ENCODE data around the gene RNF26.

RNF26 gene

DNA sequence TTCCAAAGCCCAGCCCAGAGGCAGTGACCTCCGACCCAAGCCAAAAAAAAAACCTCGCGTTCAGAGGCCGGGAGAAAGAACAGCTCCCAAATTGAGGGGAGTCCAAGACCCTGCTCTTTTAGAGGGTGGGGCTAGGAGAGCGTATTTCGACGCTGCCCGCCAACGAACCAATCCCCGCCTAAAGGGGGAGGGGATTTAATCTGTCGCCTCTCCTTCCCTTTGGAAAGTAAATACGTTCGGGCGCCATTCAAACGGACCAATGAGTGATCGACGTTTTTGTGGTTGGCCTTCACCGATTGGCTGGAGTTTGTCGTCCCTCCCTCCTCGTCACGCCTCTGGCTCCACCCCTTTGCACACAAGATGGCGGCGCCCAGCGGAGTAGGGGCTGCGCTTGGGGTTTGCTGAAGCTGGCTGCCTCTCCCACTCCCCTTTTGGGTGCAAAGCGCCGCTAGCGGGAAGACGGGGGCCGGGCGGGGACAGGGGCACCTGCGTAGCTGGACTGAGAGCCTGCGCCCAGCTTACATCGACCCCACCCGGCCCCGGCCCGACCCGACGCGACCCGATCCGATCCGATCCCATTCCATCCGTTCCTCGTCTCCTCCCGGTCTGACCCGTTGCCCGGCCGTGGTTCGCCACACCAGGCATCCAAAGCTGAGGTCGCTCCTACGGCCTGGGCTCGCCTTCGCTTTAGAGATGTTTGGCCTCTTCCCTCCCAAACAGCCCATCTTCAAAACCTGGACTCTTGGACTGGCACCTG lies at the start of gene RNF26:
Gene RNF26, plus strand, starts transcription at position 354 of the 757 bp plus-strand sequence. CDS start 596 bp downstream, outside the sequence.
- DNase-seq (ENCODE audit: low spot score): peak; percentile 99
- in situ Hi-C loops (cut with MboI; ENCODE audit: low sequenced_read_pairs, unreplicated experiment): no loop called here
- TF ChIP-seq, protein P1, sequence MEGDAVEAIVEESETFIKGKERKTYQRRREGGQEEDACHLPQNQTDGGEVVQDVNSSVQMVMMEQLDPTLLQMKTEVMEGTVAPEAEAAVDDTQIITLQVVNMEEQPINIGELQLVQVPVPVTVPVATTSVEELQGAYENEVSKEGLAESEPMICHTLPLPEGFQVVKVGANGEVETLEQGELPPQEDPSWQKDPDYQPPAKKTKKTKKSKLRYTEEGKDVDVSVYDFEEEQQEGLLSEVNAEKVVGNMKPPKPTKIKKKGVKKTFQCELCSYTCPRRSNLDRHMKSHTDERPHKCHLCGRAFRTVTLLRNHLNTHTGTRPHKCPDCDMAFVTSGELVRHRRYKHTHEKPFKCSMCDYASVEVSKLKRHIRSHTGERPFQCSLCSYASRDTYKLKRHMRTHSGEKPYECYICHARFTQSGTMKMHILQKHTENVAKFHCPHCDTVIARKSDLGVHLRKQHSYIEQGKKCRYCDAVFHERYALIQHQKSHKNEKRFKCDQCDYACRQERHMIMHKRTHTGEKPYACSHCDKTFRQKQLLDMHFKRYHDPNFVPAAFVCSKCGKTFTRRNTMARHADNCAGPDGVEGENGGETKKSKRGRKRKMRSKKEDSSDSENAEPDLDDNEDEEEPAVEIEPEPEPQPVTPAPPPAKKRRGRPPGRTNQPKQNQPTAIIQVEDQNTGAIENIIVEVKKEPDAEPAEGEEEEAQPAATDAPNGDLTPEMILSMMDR (IDR thresholded peaks at IDR 0.05; ENCODE audit: borderline replicate concordance, control extremely low read depth, extremely low read depth, insufficient read depth, missing control alignments): no peak

DNA sequence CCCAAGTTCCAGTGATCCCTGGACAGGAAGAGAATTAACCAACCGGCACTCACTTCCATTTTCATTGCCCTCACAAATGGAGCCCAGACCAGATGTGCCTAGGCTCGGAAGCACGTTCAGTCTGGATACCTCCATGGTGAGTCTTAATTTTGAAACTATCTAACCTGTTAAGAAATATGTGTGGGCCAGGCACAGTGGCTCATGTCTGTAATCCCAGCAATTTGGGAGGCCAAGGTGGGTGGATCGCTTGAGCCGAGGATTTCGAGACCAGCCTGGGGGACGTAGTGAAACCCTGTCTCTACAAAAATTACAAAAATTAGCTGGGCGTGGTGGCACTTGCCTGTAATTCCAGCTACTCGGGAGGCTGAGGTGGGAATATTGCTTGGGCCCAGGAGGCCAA lies 48.9 kb upstream of the RNF26 start:
- TF ChIP-seq, protein P1 (IDR thresholded peaks at IDR 0.05; ENCODE audit: borderline replicate concordance, control extremely low read depth, extremely low read depth, insufficient read depth, missing control alignments): no peak
- in situ Hi-C loops (cut with MboI; ENCODE audit: low sequenced_read_pairs, unreplicated experiment): no loop called here

DNA sequence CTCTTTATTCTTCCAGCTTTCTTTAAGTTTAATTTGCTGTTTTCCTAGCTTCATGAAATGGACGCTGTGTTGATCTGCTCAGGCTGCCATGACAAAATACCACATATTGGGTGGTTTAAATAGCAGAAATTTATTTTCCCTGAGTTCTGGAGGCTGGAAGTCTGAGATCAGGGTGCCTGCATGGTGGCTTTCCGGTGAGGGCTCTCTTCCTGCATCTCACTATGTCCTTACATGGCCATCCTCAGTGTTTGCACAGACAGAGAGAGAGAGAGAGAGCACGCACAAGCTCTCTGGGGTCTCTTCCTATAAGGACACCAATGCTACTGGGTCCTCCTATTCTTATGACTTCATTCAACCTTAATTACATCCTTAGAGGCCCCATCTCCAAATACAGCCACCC lies 46.1 kb upstream of the RNF26 start:
- in situ Hi-C loops (cut with MboI; ENCODE audit: low sequenced_read_pairs, unreplicated experiment): no loop called here
- no peak for DNase-seq (ENCODE audit: low spot score)
- TF ChIP-seq, protein P1 (IDR thresholded peaks at IDR 0.05; ENCODE audit: borderline replicate concordance, control extremely low read depth, extremely low read depth, insufficient read depth, missing control alignments): no peak

More for the DNA sequence above, 48.9 kb upstream of the RNF26 start:
- DNase-seq (ENCODE audit: low spot score): no peak

DNA sequence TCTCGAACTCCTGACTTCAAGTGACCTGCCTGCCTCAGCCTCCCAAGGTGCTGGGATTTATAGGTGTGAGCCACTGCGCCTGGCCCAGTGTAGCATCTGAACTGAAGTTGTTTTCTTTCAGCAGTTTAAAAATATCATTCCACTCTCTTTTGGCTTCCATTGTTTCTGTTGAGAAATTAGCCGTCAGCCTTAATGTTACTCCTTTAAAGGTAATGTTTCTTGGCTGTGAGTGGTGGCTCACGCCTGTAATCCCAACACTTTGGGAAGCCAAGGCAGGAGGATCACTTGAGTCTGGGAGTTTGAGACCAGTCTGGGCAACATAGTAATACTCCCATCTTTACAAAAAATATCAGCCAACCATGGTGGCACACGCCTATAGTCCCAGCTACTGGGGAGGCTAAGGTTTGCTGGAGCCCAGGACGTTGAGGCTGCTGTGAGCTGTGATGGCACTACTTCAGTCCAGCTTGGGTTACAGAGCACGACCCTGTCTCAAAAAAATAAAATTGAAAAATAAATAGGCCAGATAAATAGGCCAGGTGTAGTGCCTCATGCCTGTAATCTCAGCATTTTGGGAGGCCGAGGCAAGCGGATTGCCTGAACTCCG lies 43.3 kb upstream of the RNF26 start:
- DNase-seq (ENCODE audit: low spot score): no peak
- TF ChIP-seq, protein P1 (IDR thresholded peaks at IDR 0.05; ENCODE audit: borderline replicate concordance, control extremely low read depth, extremely low read depth, insufficient read depth, missing control alignments): no peak
- in situ Hi-C loops (cut with MboI; ENCODE audit: low sequenced_read_pairs, unreplicated experiment): no loop called here

DNA sequence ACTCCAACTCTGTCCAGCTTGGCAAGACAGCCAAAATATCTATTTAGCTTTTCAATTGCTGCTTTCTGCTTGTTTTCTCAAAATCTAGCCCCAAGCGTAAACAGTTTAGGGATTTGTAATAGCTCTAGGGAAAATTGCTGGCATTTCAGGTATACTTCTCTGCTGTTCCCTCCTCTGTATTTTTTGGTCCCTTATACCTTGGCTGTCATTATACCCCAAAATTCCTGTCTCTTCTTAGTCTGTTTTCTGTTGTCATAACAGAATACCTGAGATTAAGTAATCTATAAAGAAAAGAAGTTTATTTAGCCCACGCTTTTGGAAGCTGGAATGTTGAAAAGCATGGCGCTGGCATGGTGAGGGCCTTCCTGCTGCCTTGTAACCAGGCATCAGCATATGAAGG lies 40.9 kb upstream of the RNF26 start:
- in situ Hi-C loops (cut with MboI; ENCODE audit: low sequenced_read_pairs, unreplicated experiment): no loop called here
- TF ChIP-seq, protein P1 (IDR thresholded peaks at IDR 0.05; ENCODE audit: borderline replicate concordance, control extremely low read depth, extremely low read depth, insufficient read depth, missing control alignments): no peak
- no peak for DNase-seq (ENCODE audit: low spot score)

DNA sequence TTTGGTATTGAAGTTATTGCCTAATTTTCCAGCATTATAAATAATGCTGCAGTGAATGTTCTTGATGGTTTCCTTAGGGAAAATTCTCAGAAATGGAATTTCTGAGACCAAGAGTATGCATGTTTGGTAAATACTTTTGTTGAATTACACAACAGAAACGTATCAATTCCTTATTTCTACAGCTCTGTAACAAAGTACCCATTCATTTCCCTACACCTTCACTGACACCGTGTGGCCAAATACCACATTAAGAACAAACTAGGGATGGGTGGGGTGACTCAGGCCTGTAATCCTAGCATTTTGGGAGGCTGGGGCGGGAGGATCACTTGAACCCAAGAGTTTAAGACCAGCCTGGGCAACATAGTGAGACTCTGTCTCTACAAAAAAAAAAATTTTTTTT lies 39.1 kb upstream of the RNF26 start:
- TF ChIP-seq, protein P1 (IDR thresholded peaks at IDR 0.05; ENCODE audit: borderline replicate concordance, control extremely low read depth, extremely low read depth, insufficient read depth, missing control alignments): no peak

More for the DNA sequence above, 39.1 kb upstream of the RNF26 start:
- in situ Hi-C loops (cut with MboI; ENCODE audit: low sequenced_read_pairs, unreplicated experiment): no loop called here
- DNase-seq (ENCODE audit: low spot score): no peak

Data from GM13976 (cell line).